ENCODE data around the gene MYO7A. TPM values are rescaled to one million over a fixed set of nuclear protein-coding genes. Genes with fewer than 3 reads are reported as not detected.

Gene MYO7A
- total RNA-seq, 1 donor from 2014 or later: 0.16 TPM

- FAIRE-seq: no peak
- Histone ChIP-seq H2AFZ (ENCODE audit: low read depth, low read length) (no peak overlapping the region), H3K9me3 (ENCODE audit: insufficient read depth, low read depth, low read length) (no peaks in the 10 kb centered on the region), H3K27ac (ENCODE audit: low read depth, low read length) (no peak overlapping the region), H3K27me3 (ENCODE audit: insufficient read depth, low read length) (no peaks in the 10 kb centered on the region), H3K36me3 (ENCODE audit: insufficient read depth, low read length) (no peaks in the 10 kb centered on the region), H3K4me1 (ENCODE audit: insufficient read depth, low read length) (no peaks in the 10 kb centered on the region), H4K20me1 (ENCODE audit: insufficient read depth, low read length) (peaks cover 21% of the 10 kb centered on the region), H3K79me2 (ENCODE audit: insufficient read depth, low read length) (no peaks in the 10 kb centered on the region), H3K9ac (ENCODE audit: low read length) (no peak overlapping the region), H3K4me2 (ENCODE audit: low read length) (no peak overlapping the region), H3K4me3 (ENCODE audit: insufficient read depth, low read depth, low read length) (no peak overlapping the region)
- no peaks in the 10 kb centered on the region for H3K36me3 Mint-ChIP-seq (ENCODE audit: low read depth, unreplicated experiment)
- no peak for TF ChIP-seq EZH2 (IDR thresholded peaks at IDR 0.05; ENCODE audit: insufficient read depth, low read length)
- TF ChIP-seq, protein P1, sequence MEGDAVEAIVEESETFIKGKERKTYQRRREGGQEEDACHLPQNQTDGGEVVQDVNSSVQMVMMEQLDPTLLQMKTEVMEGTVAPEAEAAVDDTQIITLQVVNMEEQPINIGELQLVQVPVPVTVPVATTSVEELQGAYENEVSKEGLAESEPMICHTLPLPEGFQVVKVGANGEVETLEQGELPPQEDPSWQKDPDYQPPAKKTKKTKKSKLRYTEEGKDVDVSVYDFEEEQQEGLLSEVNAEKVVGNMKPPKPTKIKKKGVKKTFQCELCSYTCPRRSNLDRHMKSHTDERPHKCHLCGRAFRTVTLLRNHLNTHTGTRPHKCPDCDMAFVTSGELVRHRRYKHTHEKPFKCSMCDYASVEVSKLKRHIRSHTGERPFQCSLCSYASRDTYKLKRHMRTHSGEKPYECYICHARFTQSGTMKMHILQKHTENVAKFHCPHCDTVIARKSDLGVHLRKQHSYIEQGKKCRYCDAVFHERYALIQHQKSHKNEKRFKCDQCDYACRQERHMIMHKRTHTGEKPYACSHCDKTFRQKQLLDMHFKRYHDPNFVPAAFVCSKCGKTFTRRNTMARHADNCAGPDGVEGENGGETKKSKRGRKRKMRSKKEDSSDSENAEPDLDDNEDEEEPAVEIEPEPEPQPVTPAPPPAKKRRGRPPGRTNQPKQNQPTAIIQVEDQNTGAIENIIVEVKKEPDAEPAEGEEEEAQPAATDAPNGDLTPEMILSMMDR (IDR thresholded peaks at IDR 0.05; ENCODE audit: insufficient read depth, low read depth, low read length): no peak
- no peaks in the 10 kb centered on the region for H3K9me3 Mint-ChIP-seq (ENCODE audit: unreplicated experiment)
- H3K4me3 Mint-ChIP-seq (ENCODE audit: unreplicated experiment): no peak overlapping the region
- no peak overlapping the region for H3K27ac Mint-ChIP-seq (ENCODE audit: unreplicated experiment)
- H3K27me3 Mint-ChIP-seq (ENCODE audit: low read depth, unreplicated experiment): no peaks in the 10 kb centered on the region
- H3K4me1 Mint-ChIP-seq (ENCODE audit: low read depth, unreplicated experiment): no peaks in the 10 kb centered on the region
- DNase-seq (ENCODE audit: low read depth): no peak
These were observed 39.6 kb upstream of the MYO7A start for GRCh38 chr11:77088236-77089003.

DNA sequence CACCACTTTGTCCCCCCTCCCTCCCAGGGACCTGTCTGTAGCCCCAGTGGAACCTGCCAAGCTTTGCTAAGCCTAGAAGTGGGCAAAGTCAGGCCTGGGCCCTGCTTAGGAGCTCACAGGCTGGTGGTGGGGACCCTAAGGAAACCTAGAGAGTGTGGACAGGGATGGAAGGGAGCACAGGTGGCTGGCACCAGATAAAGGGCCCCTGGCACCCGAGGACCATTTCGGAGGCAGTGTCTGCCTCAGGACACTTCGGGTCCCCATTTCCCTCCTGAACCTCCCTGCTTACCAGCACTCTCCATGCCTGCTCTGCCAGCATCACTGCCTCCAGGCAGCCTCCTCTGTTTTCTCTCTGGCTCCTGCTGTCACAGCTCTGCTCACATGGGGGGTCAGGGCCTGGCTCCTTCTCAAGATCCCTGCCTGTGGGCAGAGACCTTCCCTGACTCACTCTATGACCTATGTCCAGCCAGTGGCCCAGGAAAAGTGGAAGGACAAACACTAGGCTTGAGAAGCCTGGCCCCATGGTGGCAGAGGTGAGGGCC is 39.0 kb upstream of the MYO7A start:
- H3K4me1 ChIP-seq (ENCODE audit: insufficient read depth, low read length): no peaks in the 10 kb centered on the region
- H3K36me3 ChIP-seq (ENCODE audit: insufficient read depth, low read length): no peaks in the 10 kb centered on the region
- no peaks in the 10 kb centered on the region for H3K27me3 ChIP-seq (ENCODE audit: insufficient read depth, low read length)
- no peaks in the 10 kb centered on the region for H3K27me3 Mint-ChIP-seq (ENCODE audit: low read depth, unreplicated experiment)
- H3K27ac ChIP-seq (ENCODE audit: low read depth, low read length): no peak overlapping the region
- H3K79me2 ChIP-seq (ENCODE audit: insufficient read depth, low read length): no peaks in the 10 kb centered on the region
- H3K4me1 Mint-ChIP-seq (ENCODE audit: low read depth, unreplicated experiment): no peaks in the 10 kb centered on the region
- no peaks in the 10 kb centered on the region for H3K9me3 ChIP-seq (ENCODE audit: insufficient read depth, low read depth, low read length)
- no peak for DNase-seq (ENCODE audit: low read depth)
- no peak overlapping the region for H3K4me2 ChIP-seq (ENCODE audit: low read length)
- TF ChIP-seq, protein P1 (IDR thresholded peaks at IDR 0.05; ENCODE audit: insufficient read depth, low read depth, low read length): no peak
- no peak for TF ChIP-seq EZH2 (IDR thresholded peaks at IDR 0.05; ENCODE audit: insufficient read depth, low read length)
- H3K27ac Mint-ChIP-seq (ENCODE audit: unreplicated experiment): no peak overlapping the region
- no peak overlapping the region for H3K9ac ChIP-seq (ENCODE audit: low read length)
- no peaks in the 10 kb centered on the region for H3K36me3 Mint-ChIP-seq (ENCODE audit: low read depth, unreplicated experiment)
- no peak overlapping the region for H2AFZ ChIP-seq (ENCODE audit: low read depth, low read length)
- no peak overlapping the region for H3K4me3 ChIP-seq (ENCODE audit: insufficient read depth, low read depth, low read length)
- peaks cover 21% of the 10 kb centered on the region for H4K20me1 ChIP-seq (ENCODE audit: insufficient read depth, low read length)
- no peaks in the 10 kb centered on the region for H3K9me3 Mint-ChIP-seq (ENCODE audit: unreplicated experiment)
- no peak for FAIRE-seq
- no peak overlapping the region for H3K4me3 Mint-ChIP-seq (ENCODE audit: unreplicated experiment)

DNA sequence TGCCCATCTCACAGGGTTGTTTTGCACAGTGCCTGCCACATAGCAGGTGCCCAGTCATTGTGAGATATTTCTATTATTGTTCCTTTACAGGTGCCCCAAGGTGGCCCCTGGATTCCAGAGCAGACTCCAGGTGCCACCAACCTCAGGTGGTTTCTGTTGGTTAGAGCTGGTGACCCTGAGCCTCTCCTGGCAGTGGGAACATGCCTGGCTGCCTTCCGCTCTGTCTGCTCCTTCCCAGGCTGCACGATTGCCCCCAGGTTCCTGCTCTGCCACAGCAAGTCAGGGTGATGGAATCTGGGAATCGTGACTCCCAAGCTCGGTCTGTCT is 38.0 kb upstream of the MYO7A start:
- H3K27ac ChIP-seq (ENCODE audit: low read depth, low read length): no peak overlapping the region
- H2AFZ ChIP-seq (ENCODE audit: low read depth, low read length): no peak overlapping the region
- TF ChIP-seq, protein P1 (IDR thresholded peaks at IDR 0.05; ENCODE audit: insufficient read depth, low read depth, low read length): no peak
- no peak for TF ChIP-seq EZH2 (IDR thresholded peaks at IDR 0.05; ENCODE audit: insufficient read depth, low read length)
- H3K9me3 ChIP-seq (ENCODE audit: insufficient read depth, low read depth, low read length): no peaks in the 10 kb centered on the region
- no peak overlapping the region for H3K4me3 Mint-ChIP-seq (ENCODE audit: unreplicated experiment)
- H4K20me1 ChIP-seq (ENCODE audit: insufficient read depth, low read length): peaks cover 21% of the 10 kb centered on the region
- H3K27ac Mint-ChIP-seq (ENCODE audit: unreplicated experiment): no peak overlapping the region
- FAIRE-seq: no peak
- DNase-seq (ENCODE audit: low read depth): no peak
- H3K36me3 Mint-ChIP-seq (ENCODE audit: low read depth, unreplicated experiment): no peaks in the 10 kb centered on the region
- no peak overlapping the region for H3K4me3 ChIP-seq (ENCODE audit: insufficient read depth, low read depth, low read length)
- H3K4me1 Mint-ChIP-seq (ENCODE audit: low read depth, unreplicated experiment): no peaks in the 10 kb centered on the region
- no peaks in the 10 kb centered on the region for H3K36me3 ChIP-seq (ENCODE audit: insufficient read depth, low read length)
- H3K79me2 ChIP-seq (ENCODE audit: insufficient read depth, low read length): no peaks in the 10 kb centered on the region
- H3K4me2 ChIP-seq (ENCODE audit: low read length): no peak overlapping the region
- no peak overlapping the region for H3K9ac ChIP-seq (ENCODE audit: low read length)
- H3K27me3 ChIP-seq (ENCODE audit: insufficient read depth, low read length): no peaks in the 10 kb centered on the region
- no peaks in the 10 kb centered on the region for H3K27me3 Mint-ChIP-seq (ENCODE audit: low read depth, unreplicated experiment)
- H3K9me3 Mint-ChIP-seq (ENCODE audit: unreplicated experiment): no peaks in the 10 kb centered on the region
- H3K4me1 ChIP-seq (ENCODE audit: insufficient read depth, low read length): no peaks in the 10 kb centered on the region
